Stimulated activated CD8-positive, alpha-beta memory T cell treated with anti-CD3 and anti-CD28 coated beads, Interleukin-12 subunit alpha, Interleukin-12 subunit beta, amount 100 ng/mL, for 1 hour (primary cell): ENCODE results near the gene FAHD2A.
"Not testable (repeated sequence)": the region's sequence is repeated elsewhere in the genome, so short reads cannot be mapped to it uniquely, and the experiment has no call there.

ENCODE experiments used
- DNase-seq: peaks from one replicate; pipeline ENCODE4 v3.0.0-alpha.2; 2020; ENCODE audit warnings: low read depth

Gene FAHD2A

GRCh38 chr2:95435162-95435871 lies 32.8 kb downstream of the FAHD2A start:
- DNase-seq: not testable (repeated sequence)

DNA sequence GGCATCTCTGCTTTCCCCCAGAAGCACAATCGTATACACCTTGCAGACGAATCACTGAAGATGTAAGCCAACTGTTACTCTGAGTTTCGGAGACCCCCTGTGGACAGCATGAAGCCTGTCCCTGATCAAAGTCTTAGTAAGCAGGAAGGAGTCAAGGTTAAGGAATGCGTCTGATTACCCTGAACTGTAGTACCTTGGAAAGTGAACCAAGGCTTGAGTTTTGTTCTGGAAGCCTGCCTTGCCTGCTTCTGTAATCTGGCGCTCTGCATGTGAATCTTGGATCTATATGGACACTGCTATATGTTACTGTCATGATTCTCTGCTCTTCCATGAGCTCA lies 33.3 kb downstream of the FAHD2A start:
- not testable (repeated sequence) for DNase-seq

GRCh38 chr2:95442474-95443099 lies 40.1 kb downstream of the FAHD2A start:
- not testable (repeated sequence) for DNase-seq

GRCh38 chr2:95445317-95445716 lies 42.8 kb downstream of the FAHD2A start:
- DNase-seq: not testable (repeated sequence)

- not testable (repeated sequence) for DNase-seq
Measured at GRCh38 chr2:95463292-95463691, 60.8 kb downstream of the FAHD2A start.
